K562 (cell line): ENCODE measurements around the gene GJA4. TPM values are rescaled to one million over a fixed set of nuclear protein-coding genes. Genes with fewer than 3 reads are reported as not detected.

Source experiments
- ATAC-seq: fragments of 200-7000 bp; cut with Tn5 transposase; 3 replicates; pipeline ENCODE4 v1.9.1; 2020; ENCODE audit warnings: moderate library complexity
- BruUV-seq: library from RNA; stranded (reverse); fragments of 400-500 nt; replicated peaks from 2 replicates; lab custom pipeline; 2021; lab: Mats Ljungman, UMichigan
- CTCF ChIA-PET: fragments of 300-600 bp; formaldehyde crosslinking; extraction: SDS; loops from one replicate; lab custom pipeline; 2021; ENCODE audit warnings: low intra/inter-chr PET ratio; lab: Yijun Ruan, JAX
- POLR2A ChIA-PET: fragments of 300-600, 350-650 bp; sonication (Branson Sonifier 250); formaldehyde crosslinking; extraction: SDS; loops from one replicate; lab custom pipeline; 2021; ENCODE audit warnings: antibody characterized with exemption, inconsistent platforms; lab: Yijun Ruan, JAX
- DNase-seq, 4 experiments: peaks; one replicate each; pipeline versions ENCODE4 v3.0.0 to v3.0.0-alpha.2; 2011 to 2018; ENCODE audit warnings: low spot score in 3 of 4, mixed read lengths in 3 of 4; ENCODE audit errors: extremely low read depth in 1 of 4
- FAIRE-seq: peaks from 2 replicates; lab custom pipeline; 2011; peaks lifted over from hg19 to GRCh38; lab: Jason Lieb, UNC
- H2AFZ ChIP-seq: 2 replicates; pipeline ENCODE4 v1.6.0; 2011; ENCODE audit warnings: low read depth, low read length, control low read depth, inconsistent platforms
- H3K27ac ChIP-seq: fragments of 200-600 bp; 3 replicates; pipeline ENCODE4 v1.8.0; 2011; ENCODE audit warnings: low read depth, mild to moderate bottlenecking, control low read depth, inconsistent platforms, low read length, moderate library complexity, mixed read lengths; ENCODE audit errors: extremely low read depth
- H3K27me3 ChIP-seq, 2 experiments: fragments of 300-600 bp in 1 of 2; 2 replicates in 1 of 2; 3 replicates in 1 of 2; pipeline versions ENCODE4 v1.6.0 to v1.8.0; 2011; ENCODE audit warnings: inconsistent platforms in 2 of 2, low read length in 2 of 2, mild to moderate bottlenecking in 1 of 2, mixed read lengths in 1 of 2, moderate library complexity in 1 of 2; ENCODE audit not compliant: control insufficient read depth in 2 of 2, insufficient read depth in 2 of 2
- H3K36me3 ChIP-seq: fragments of 300-600 bp; 3 replicates; pipeline ENCODE4 v1.8.0; 2011; ENCODE audit warnings: mild to moderate bottlenecking, low read length, inconsistent platforms; ENCODE audit not compliant: control insufficient read depth, insufficient read depth
- H3K4me1 ChIP-seq, 2 experiments: fragments of 200-600 bp in 1 of 2; replicated peaks in 1 of 2; 2 replicates in 1 of 2; 3 replicates in 1 of 2; pipeline versions ENCODE4 v1.5.1 to v1.8.0; 2011; ENCODE audit warnings: inconsistent platforms in 2 of 2, low read length in 2 of 2, mild to moderate bottlenecking in 1 of 2, mixed read lengths in 1 of 2, moderate library complexity in 1 of 2; ENCODE audit not compliant: control insufficient read depth in 2 of 2, insufficient read depth in 2 of 2
- H3K4me2 ChIP-seq: 2 replicates; pipeline ENCODE4 v1.6.1; 2011; ENCODE audit warnings: low read length, control low read depth, inconsistent platforms, mixed read lengths; ENCODE audit not compliant: insufficient read depth
- H3K4me3 ChIP-seq: fragments of 200-600 bp; sonication (generic), shearing (Covaris generic); 2 replicates; pipeline ENCODE4 v1.5.1; 2016; ENCODE audit warnings: control low read depth, inconsistent platforms
- H3K79me2 ChIP-seq: fragments of 200-600 bp; 3 replicates; pipeline ENCODE4 v1.8.0; 2011; ENCODE audit warnings: low read length, inconsistent platforms; ENCODE audit not compliant: control insufficient read depth, insufficient read depth
- H3K9ac ChIP-seq, 2 experiments: 2 replicates each; pipeline versions ENCODE4 v1.6.0 to v1.6.1; 2011; ENCODE audit warnings: low read depth in 2 of 2, low read length in 2 of 2, control low read depth in 1 of 2, inconsistent platforms in 1 of 2, mild to moderate bottlenecking in 1 of 2, mixed read lengths in 1 of 2; ENCODE audit not compliant: insufficient read depth in 1 of 2
- H3K9me1 ChIP-seq: one replicate; pipeline ENCODE4 v1.6.0; 2011; ENCODE audit warnings: inconsistent platforms, mild to moderate bottlenecking, low read length, moderate library complexity; ENCODE audit not compliant: control insufficient read depth, insufficient read depth
- H3K9me3 ChIP-seq: replicated peaks from 2 replicates; pipeline ENCODE4 v1.5.1; 2011; ENCODE audit warnings: low read depth, low read length, inconsistent platforms; ENCODE audit not compliant: control insufficient read depth, insufficient read depth
- H4K20me1 ChIP-seq: replicated peaks from 2 replicates; pipeline ENCODE4 v1.6.1; 2011; ENCODE audit warnings: low read length, inconsistent platforms, mixed read lengths; ENCODE audit not compliant: control insufficient read depth, insufficient read depth
- BRD4 ChIP-seq: fragments of 200-600 bp; sonication (generic); IDR thresholded peaks from 2 replicates; pipeline ENCODE4 v1.6.1; 2017; ENCODE audit warnings: inconsistent platforms
- FOXJ3 ChIP-seq: sonication (generic); formaldehyde crosslinking; IDR thresholded peaks from 2 replicates; pipeline ENCODE4 v1.4.0; 2020; ENCODE audit warnings: mild to moderate bottlenecking, missing genetic modification reagents
- HDGF ChIP-seq: fragments of 450-650 bp; IDR thresholded peaks from 2 replicates; pipeline ENCODE4 v1.6.1; 2016
- JUND ChIP-seq, 2 experiments: IDR thresholded peaks; 2 replicates in 1 of 2; 3 replicates in 1 of 2; pipeline ENCODE4 v1.6.1; 2011; ENCODE audit warnings: borderline replicate concordance in 2 of 2, low read depth in 2 of 2, low read length in 2 of 2, improper control_type of control experiment in 1 of 2, missing biosample characterization in 1 of 2, missing genetic modification characterization in 1 of 2, missing genetic modification reagents in 1 of 2
- POLR3A ChIP-seq: IDR thresholded peaks from 2 replicates; pipeline ENCODE4 v1.6.1; 2011; ENCODE audit warnings: borderline replicate concordance, mild to moderate bottlenecking, moderate library complexity; ENCODE audit not compliant: insufficient read length, insufficient read depth; ENCODE audit errors: extremely low read depth
- PRMT5 ChIP-seq: sonication (generic); formaldehyde crosslinking; IDR thresholded peaks from 2 replicates; pipeline ENCODE4 v1.5.0; 2020; ENCODE audit warnings: missing genetic modification reagents
- SIN3B ChIP-seq: fragments of 450-650 bp; IDR thresholded peaks from 2 replicates; pipeline ENCODE4 v1.6.1; 2017; ENCODE audit warnings: low read depth, mild to moderate bottlenecking, moderate library complexity
- STAT5A ChIP-seq: IDR thresholded peaks from 2 replicates; pipeline ENCODE4 v1.6.1; 2012; ENCODE audit warnings: low read length, inconsistent platforms, borderline replicate concordance
- TAF15 ChIP-seq: fragments of 200-400 bp; formaldehyde crosslinking; IDR thresholded peaks from 2 replicates; pipeline ENCODE4 v1.6.1; 2017; ENCODE audit warnings: mild to moderate bottlenecking, low read depth, low read length, moderate library complexity
- YBX1 ChIP-seq: fragments of 450-650 bp; IDR thresholded peaks from 2 replicates; pipeline ENCODE4 v1.7.1; 2016; ENCODE audit warnings: mild to moderate bottlenecking
- WGBS: fragments of 100-300 bp; shearing (Covaris generic); methylation state at CpG from one replicate; pipeline ENCODE4 v1.1.6; 2016; ENCODE audit warnings: low coverage, mixed read lengths; ENCODE audit not compliant: insufficient coverage; ENCODE audit errors: missing lambda C conversion rate; 5-methylcytosine and 5-hydroxymethylcytosine counted together
- in situ Hi-C: fragments of 300-500 bp; cut with MboI; formaldehyde crosslinking; loops from 4 replicates; pipeline ENCODE4 v1.15.0; 2018; ENCODE audit warnings: inconsistent platforms, mixed read lengths
- intact Hi-C: fragments of 100-400 bp; cut with micrococcal nuclease; formaldehyde crosslinking; loops from 2 replicates; pipeline ENCODE4 v1.14.2; 2022
- polyA plus RNA-seq, 8 experiments: library from polyadenylated mRNA; depleted of rRNA in 4 of 8; stranded (reverse) in 5 of 8; unstranded in 3 of 8; fragments of >200 nt; fragmentation: Nextera tagmentation in 2 of 8; fragmentation: Illumina TruSeq in 1 of 8; extraction: Ambion mirVana in 2 of 8; extraction: Trizol in 1 of 8; gene quantifications; 2 replicates each; pipeline versions ENCODE4 v1.2.1 to v1.2.3, GENCODE V29; 2011 to 2014; ENCODE audit warnings: inconsistent platforms in 1 of 8, missing spikeins in 1 of 8
- total RNA-seq, 7 experiments: library from RNA; depleted of rRNA in 6 of 7; stranded (reverse); fragments of >200 nt in 6 of 7; fragmentation: Illumina TruSeq in 2 of 7; extraction: Trizol in 2 of 7; gene quantifications; 2 replicates each; pipeline versions ENCODE4 v1.2.1 to v1.2.3, GENCODE V29; 2011 to 2021; ENCODE audit warnings: low replicate concordance in 1 of 7
- TF ChIP-seq, protein P1 (sequence below): IDR thresholded peaks from 2 replicates; pipeline ENCODE4 v1.6.1; 2011; ENCODE audit not compliant: insufficient read length; ENCODE audit errors: extremely low read depth
- TF ChIP-seq, protein P2 (sequence below): fragments of 450-650 bp; IDR thresholded peaks from 2 replicates; pipeline ENCODE4 v1.6.1; 2016; ENCODE audit warnings: missing biosample characterization, missing genetic modification characterization
- TF ChIP-seq, protein P3 (sequence below), 2 experiments: fragments of 450-650 bp; IDR thresholded peaks; 2 replicates each; pipeline ENCODE4 v1.6.1; 2016
- TF ChIP-seq, protein P4 (sequence below): fragments of 250-450 bp; sonication (Bioruptor Pico); IDR thresholded peaks from 2 replicates; pipeline ENCODE4 v1.8.0; 2021; ENCODE audit warnings: moderate library complexity, mild to moderate bottlenecking, inconsistent platforms

Gene GJA4
- total and polyA plus RNA-seq, 9 of the 15 experiments (the other 6 are each of a cell fraction or from before 2014, with no cell fraction given) = 0.16 to 0.24 TPM; not detected in 7

GRCh38 chr1:34806396-34806795 lies 13.6 kb downstream of the GJA4 start:
- H4K20me1 ChIP-seq = no peaks in the 10 kb centered on the region
- no peak for FAIRE-seq
- H3K4me1 ChIP-seq = no peaks in the 10 kb centered on the region
- H3K27ac ChIP-seq = no peak overlapping the region
- WGBS = 0% methylated on average over 3 of the region's 3 CpGs
- no TSS peak for BruUV-seq
- intact Hi-C loops (no loop called here), in situ Hi-C loops (no loop called here)
- no peaks in the 10 kb centered on the region; the same call in 1 of the 2 replicates for H3K9me3 ChIP-seq
- no peak for ATAC-seq
- no peaks in the 10 kb centered on the region for H3K79me2 ChIP-seq
- peaks cover 0 to 4% of the 10 kb centered on the region in 2 experiments; a peak in 2 of 5 replicates for H3K27me3 ChIP-seq
- H3K9me1 ChIP-seq = no peaks in the 10 kb centered on the region
- ChIA-PET POLR2A (no interaction called here), CTCF (no interaction called here)
- no peak overlapping the region for H3K4me2 ChIP-seq
- no peak overlapping the region for H2AFZ ChIP-seq
- peak in 2 of 4 experiments; percentile 3 to 6 for DNase-seq
- H3K9ac ChIP-seq = no peak overlapping the region
- no peak overlapping the region for H3K4me3 ChIP-seq
- H3K36me3 ChIP-seq = no peaks in the 10 kb centered on the region
- no peak for TF ChIP-seq SIN3B
- TF ChIP-seq TAF15 = no peak
- TF ChIP-seq, protein P1, sequence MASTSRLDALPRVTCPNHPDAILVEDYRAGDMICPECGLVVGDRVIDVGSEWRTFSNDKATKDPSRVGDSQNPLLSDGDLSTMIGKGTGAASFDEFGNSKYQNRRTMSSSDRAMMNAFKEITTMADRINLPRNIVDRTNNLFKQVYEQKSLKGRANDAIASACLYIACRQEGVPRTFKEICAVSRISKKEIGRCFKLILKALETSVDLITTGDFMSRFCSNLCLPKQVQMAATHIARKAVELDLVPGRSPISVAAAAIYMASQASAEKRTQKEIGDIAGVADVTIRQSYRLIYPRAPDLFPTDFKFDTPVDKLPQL = no peak
- TF ChIP-seq, protein P2, sequence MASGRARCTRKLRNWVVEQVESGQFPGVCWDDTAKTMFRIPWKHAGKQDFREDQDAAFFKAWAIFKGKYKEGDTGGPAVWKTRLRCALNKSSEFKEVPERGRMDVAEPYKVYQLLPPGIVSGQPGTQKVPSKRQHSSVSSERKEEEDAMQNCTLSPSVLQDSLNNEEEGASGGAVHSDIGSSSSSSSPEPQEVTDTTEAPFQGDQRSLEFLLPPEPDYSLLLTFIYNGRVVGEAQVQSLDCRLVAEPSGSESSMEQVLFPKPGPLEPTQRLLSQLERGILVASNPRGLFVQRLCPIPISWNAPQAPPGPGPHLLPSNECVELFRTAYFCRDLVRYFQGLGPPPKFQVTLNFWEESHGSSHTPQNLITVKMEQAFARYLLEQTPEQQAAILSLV = no peak
- TF ChIP-seq, protein P3, sequence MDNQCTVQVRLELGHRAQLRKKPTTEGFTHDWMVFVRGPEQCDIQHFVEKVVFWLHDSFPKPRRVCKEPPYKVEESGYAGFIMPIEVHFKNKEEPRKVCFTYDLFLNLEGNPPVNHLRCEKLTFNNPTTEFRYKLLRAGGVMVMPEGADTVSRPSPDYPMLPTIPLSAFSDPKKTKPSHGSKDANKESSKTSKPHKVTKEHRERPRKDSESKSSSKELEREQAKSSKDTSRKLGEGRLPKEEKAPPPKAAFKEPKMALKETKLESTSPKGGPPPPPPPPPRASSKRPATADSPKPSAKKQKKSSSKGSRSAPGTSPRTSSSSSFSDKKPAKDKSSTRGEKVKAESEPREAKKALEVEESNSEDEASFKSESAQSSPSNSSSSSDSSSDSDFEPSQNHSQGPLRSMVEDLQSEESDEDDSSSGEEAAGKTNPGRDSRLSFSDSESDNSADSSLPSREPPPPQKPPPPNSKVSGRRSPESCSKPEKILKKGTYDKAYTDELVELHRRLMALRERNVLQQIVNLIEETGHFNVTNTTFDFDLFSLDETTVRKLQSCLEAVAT (IDR thresholded peaks at IDR 0.05) = no peak
- TF ChIP-seq JUND (IDR thresholded peaks at IDR 0.05; ENCODE audit: borderline replicate concordance, low read depth, low read length) = no peak
- no peak for TF ChIP-seq JUND (tag; IDR thresholded peaks at IDR 0.05; ENCODE audit: borderline replicate concordance, low read depth, low read length)
- no peak for TF ChIP-seq STAT5A
- no peak for TF ChIP-seq HDGF
- TF ChIP-seq, protein P4, sequence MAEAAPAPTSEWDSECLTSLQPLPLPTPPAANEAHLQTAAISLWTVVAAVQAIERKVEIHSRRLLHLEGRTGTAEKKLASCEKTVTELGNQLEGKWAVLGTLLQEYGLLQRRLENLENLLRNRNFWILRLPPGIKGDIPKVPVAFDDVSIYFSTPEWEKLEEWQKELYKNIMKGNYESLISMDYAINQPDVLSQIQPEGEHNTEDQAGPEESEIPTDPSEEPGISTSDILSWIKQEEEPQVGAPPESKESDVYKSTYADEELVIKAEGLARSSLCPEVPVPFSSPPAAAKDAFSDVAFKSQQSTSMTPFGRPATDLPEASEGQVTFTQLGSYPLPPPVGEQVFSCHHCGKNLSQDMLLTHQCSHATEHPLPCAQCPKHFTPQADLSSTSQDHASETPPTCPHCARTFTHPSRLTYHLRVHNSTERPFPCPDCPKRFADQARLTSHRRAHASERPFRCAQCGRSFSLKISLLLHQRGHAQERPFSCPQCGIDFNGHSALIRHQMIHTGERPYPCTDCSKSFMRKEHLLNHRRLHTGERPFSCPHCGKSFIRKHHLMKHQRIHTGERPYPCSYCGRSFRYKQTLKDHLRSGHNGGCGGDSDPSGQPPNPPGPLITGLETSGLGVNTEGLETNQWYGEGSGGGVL (CRISPR knock-in tag) = no peak
- TF ChIP-seq BRD4 = no peak
- no peak for TF ChIP-seq YBX1
- TF ChIP-seq PRMT5 (CRISPR knock-in tag) = no peak
- TF ChIP-seq FOXJ3 (CRISPR knock-in tag) = no peak
- no peak for TF ChIP-seq POLR3A
